GM18861 (cell line): Measurements from ENCODE around the gene CACNA1I.

Experiments
- ATAC-seq: cut with Tn5 transposase; IDR thresholded peaks from one replicate; pipeline ENCODE4 v1.9.1; 2021; ENCODE audit not compliant: unreplicated experiment

The CACNA1I gene

GRCh38 chr22:39686776-39687525 is 116.4 kb downstream of the CACNA1I start:
- ATAC-seq: no peak

- no peak for ATAC-seq
Measured at GRCh38 chr22:39688186-39688785, 117.7 kb downstream of the CACNA1I start.

- ATAC-seq: no peak
Measured at GRCh38 chr22:39689421-39689820, 118.9 kb downstream of the CACNA1I start.

GRCh38 chr22:39690881-39691605 is 120.5 kb downstream of the CACNA1I start:
- no peak for ATAC-seq

GRCh38 chr22:39693943-39694500 is 123.5 kb downstream of the CACNA1I start:
- ATAC-seq: no peak

- no peak for ATAC-seq
Measured at GRCh38 chr22:39697790-39698430, 127.4 kb downstream of the CACNA1I start.

- no peak for ATAC-seq
Measured at GRCh38 chr22:39699631-39700360, 129.2 kb downstream of the CACNA1I start.

GRCh38 chr22:39700565-39700964 is 130.0 kb downstream of the CACNA1I start:
- ATAC-seq: no peak

GRCh38 chr22:39703091-39703490 is 132.5 kb downstream of the CACNA1I start:
- ATAC-seq: no peak

- ATAC-seq: no peak
Measured at GRCh38 chr22:39703928-39704639, 133.5 kb downstream of the CACNA1I start.

- no peak for ATAC-seq
Measured at GRCh38 chr22:39705386-39705785, 134.8 kb downstream of the CACNA1I start.

GRCh38 chr22:39706376-39707140 is 136.0 kb downstream of the CACNA1I start:
- no peak for ATAC-seq

- no peak for ATAC-seq
Measured at GRCh38 chr22:39707351-39707750, 136.8 kb downstream of the CACNA1I start.

GRCh38 chr22:39707816-39708215 is 137.3 kb downstream of the CACNA1I start:
- no peak for ATAC-seq

- no peak for ATAC-seq
Measured at GRCh38 chr22:39710380-39711150, 140.0 kb downstream of the CACNA1I start.

- no peak for ATAC-seq
Measured at GRCh38 chr22:39712081-39712480, 141.5 kb downstream of the CACNA1I start.

GRCh38 chr22:39712751-39713525 is 142.4 kb downstream of the CACNA1I start:
- no peak for ATAC-seq
